Measurements from ENCODE around the gene MRPL32.
A peak's percentile ranks its signal among the peaks of the same experiment; 100 is the strongest.

The MRPL32 gene

GRCh38 chr7:42922017-42922753 lies 10.0 kb upstream of the MRPL32 start:
- DNase-seq (ENCODE audit: low read depth): no peak
- no peak overlapping the region for H3K4me3 ChIP-seq (ENCODE audit: low read depth, low read length)
- TF ChIP-seq, protein P1, sequence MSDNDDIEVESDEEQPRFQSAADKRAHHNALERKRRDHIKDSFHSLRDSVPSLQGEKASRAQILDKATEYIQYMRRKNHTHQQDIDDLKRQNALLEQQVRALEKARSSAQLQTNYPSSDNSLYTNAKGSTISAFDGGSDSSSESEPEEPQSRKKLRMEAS (IDR thresholded peaks at IDR 0.05; ENCODE audit: low read depth, low read length): no peak
- TF ChIP-seq, protein P2, sequence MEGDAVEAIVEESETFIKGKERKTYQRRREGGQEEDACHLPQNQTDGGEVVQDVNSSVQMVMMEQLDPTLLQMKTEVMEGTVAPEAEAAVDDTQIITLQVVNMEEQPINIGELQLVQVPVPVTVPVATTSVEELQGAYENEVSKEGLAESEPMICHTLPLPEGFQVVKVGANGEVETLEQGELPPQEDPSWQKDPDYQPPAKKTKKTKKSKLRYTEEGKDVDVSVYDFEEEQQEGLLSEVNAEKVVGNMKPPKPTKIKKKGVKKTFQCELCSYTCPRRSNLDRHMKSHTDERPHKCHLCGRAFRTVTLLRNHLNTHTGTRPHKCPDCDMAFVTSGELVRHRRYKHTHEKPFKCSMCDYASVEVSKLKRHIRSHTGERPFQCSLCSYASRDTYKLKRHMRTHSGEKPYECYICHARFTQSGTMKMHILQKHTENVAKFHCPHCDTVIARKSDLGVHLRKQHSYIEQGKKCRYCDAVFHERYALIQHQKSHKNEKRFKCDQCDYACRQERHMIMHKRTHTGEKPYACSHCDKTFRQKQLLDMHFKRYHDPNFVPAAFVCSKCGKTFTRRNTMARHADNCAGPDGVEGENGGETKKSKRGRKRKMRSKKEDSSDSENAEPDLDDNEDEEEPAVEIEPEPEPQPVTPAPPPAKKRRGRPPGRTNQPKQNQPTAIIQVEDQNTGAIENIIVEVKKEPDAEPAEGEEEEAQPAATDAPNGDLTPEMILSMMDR (IDR thresholded peaks at IDR 0.05; ENCODE audit: low read depth, low read length): no peak
- TF ChIP-seq MYC (IDR thresholded peaks at IDR 0.05; ENCODE audit: low read depth, low read length) (no peak), POLR2A (IDR thresholded peaks at IDR 0.05; ENCODE audit: extremely low read depth, insufficient read length) (no peak)

- no peak overlapping the region for H3K4me3 ChIP-seq (ENCODE audit: low read depth, low read length)
- TF ChIP-seq, protein P2 (IDR thresholded peaks at IDR 0.05; ENCODE audit: low read depth, low read length): no peak
- TF ChIP-seq, protein P1 (IDR thresholded peaks at IDR 0.05; ENCODE audit: low read depth, low read length): no peak
- no peak for TF ChIP-seq MYC (IDR thresholded peaks at IDR 0.05; ENCODE audit: low read depth, low read length)
- TF ChIP-seq POLR2A (IDR thresholded peaks at IDR 0.05; ENCODE audit: extremely low read depth, insufficient read length): no peak
- no peak for DNase-seq (ENCODE audit: low read depth)
Observed at GRCh38 chr7:42924223-42924838, 7.8 kb upstream of the MRPL32 start.

- TF ChIP-seq MYC (IDR thresholded peaks at IDR 0.05; ENCODE audit: low read depth, low read length) (no peak), POLR2A (IDR thresholded peaks at IDR 0.05; ENCODE audit: extremely low read depth, insufficient read length) (no peak)
- TF ChIP-seq, protein P2 (IDR thresholded peaks at IDR 0.05; ENCODE audit: low read depth, low read length): no peak
- TF ChIP-seq, protein P1 (IDR thresholded peaks at IDR 0.05; ENCODE audit: low read depth, low read length): no peak
- no peak for DNase-seq (ENCODE audit: low read depth)
- H3K4me3 ChIP-seq (ENCODE audit: low read depth, low read length): no peak overlapping the region
Observed at GRCh38 chr7:42925630-42926029, 6.5 kb upstream of the MRPL32 start.

GRCh38 chr7:42926204-42926603 lies 6.0 kb upstream of the MRPL32 start:
- H3K4me3 ChIP-seq (ENCODE audit: low read depth, low read length): no peak overlapping the region
- TF ChIP-seq POLR2A (IDR thresholded peaks at IDR 0.05; ENCODE audit: extremely low read depth, insufficient read length) (no peak), MYC (IDR thresholded peaks at IDR 0.05; ENCODE audit: low read depth, low read length) (peak; percentile 34; the same call in 1 of the 2 replicates)
- TF ChIP-seq, protein P2 (IDR thresholded peaks at IDR 0.05; ENCODE audit: low read depth, low read length): no peak
- TF ChIP-seq, protein P1 (IDR thresholded peaks at IDR 0.05; ENCODE audit: low read depth, low read length): no peak
- DNase-seq (ENCODE audit: low read depth): peak; percentile 64

DNA sequence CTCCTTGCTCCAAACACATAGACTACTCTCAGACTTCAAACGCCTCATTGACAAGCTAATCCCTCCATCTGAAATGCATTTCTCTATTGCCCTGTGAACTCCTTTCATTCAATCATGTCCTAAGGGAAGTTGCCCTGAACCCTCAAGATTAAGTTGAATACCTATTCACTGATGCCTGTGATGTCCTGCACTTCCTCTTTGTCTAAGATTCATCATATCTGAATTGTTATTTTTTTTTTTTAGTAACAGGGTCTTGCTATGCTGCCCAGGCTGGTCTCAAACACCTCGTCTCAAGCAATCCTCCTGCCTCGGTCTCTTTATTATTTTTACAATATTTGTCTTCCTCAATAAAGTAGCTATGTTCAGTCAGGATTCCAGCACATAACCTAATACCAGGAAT lies 3.4 kb upstream of the MRPL32 start:
- TF ChIP-seq POLR2A (IDR thresholded peaks at IDR 0.05; ENCODE audit: extremely low read depth, insufficient read length) (no peak), MYC (IDR thresholded peaks at IDR 0.05; ENCODE audit: low read depth, low read length) (no peak)
- TF ChIP-seq, protein P2 (IDR thresholded peaks at IDR 0.05; ENCODE audit: low read depth, low read length): no peak
- TF ChIP-seq, protein P1 (IDR thresholded peaks at IDR 0.05; ENCODE audit: low read depth, low read length): no peak
- peak overlapping the region; percentile 96 for H3K4me3 ChIP-seq (ENCODE audit: low read depth, low read length)
- peak; percentile 37 for DNase-seq (ENCODE audit: low read depth)

Data from NB4 (cell line).